Suppressor macrophage treated with lipopolysaccharide for 1 hour (primary cell): ENCODE data around the gene SPDYE4.
A peak's percentile ranks its signal among the peaks of the same experiment; 100 is the strongest.

Experiments
- DNase-seq, 3 donors: peaks; one replicate each; pipeline ENCODE4 v3.0.0-alpha.2; 2020 to 2022

SPDYE4 gene

GRCh38 chr17:8740486-8740885 lies 17.9 kb downstream of the SPDYE4 start:
- DNase-seq, result peak in 2 of 3 donors; percentile 20 to 24

GRCh38 chr17:8739097-8739496 lies 19.2 kb downstream of the SPDYE4 start:
- no peak for DNase-seq

- no peak for DNase-seq
These were observed 21.6 kb downstream of the SPDYE4 start for GRCh38 chr17:8736796-8737195.

- DNase-seq, result no peak
These were observed 22.0 kb downstream of the SPDYE4 start for GRCh38 chr17:8736362-8736761.

- no peak for DNase-seq
These were observed 22.9 kb downstream of the SPDYE4 start for GRCh38 chr17:8735336-8735939.

GRCh38 chr17:8734876-8735275 lies 23.5 kb downstream of the SPDYE4 start:
- no peak for DNase-seq

GRCh38 chr17:8732406-8733085 lies 25.8 kb downstream of the SPDYE4 start:
- DNase-seq, result no peak

GRCh38 chr17:8729860-8730259 lies 28.5 kb downstream of the SPDYE4 start:
- DNase-seq, result no peak

GRCh38 chr17:8729421-8729820 lies 28.9 kb downstream of the SPDYE4 start:
- no peak for DNase-seq

- no peak for DNase-seq
These were observed 29.4 kb downstream of the SPDYE4 start for GRCh38 chr17:8728971-8729370.

- no peak for DNase-seq
These were observed 30.0 kb downstream of the SPDYE4 start for GRCh38 chr17:8728251-8728938.

GRCh38 chr17:8726941-8727555 lies 31.3 kb downstream of the SPDYE4 start:
- DNase-seq, result peak; percentile 28 to 56 (median 37)

GRCh38 chr17:8725881-8726876 lies 32.2 kb downstream of the SPDYE4 start:
- DNase-seq, result peak in 1 of 3 donors; percentile 17

- DNase-seq, result no peak
These were observed 33.9 kb downstream of the SPDYE4 start for GRCh38 chr17:8724451-8724850.

GRCh38 chr17:8720596-8720995 lies 37.8 kb downstream of the SPDYE4 start:
- DNase-seq, result no peak

- no peak for DNase-seq
These were observed 38.8 kb downstream of the SPDYE4 start for GRCh38 chr17:8719291-8720246.

- DNase-seq, result no peak
These were observed 40.3 kb downstream of the SPDYE4 start for GRCh38 chr17:8718001-8718563.

- no peak for DNase-seq
These were observed 44.5 kb downstream of the SPDYE4 start for GRCh38 chr17:8713878-8714277.

- no peak for DNase-seq
These were observed 45.0 kb downstream of the SPDYE4 start for GRCh38 chr17:8713315-8713714.

GRCh38 chr17:8712698-8713097 lies 45.6 kb downstream of the SPDYE4 start:
- DNase-seq, result no peak

- DNase-seq, result no peak
These were observed 47.1 kb downstream of the SPDYE4 start for GRCh38 chr17:8711291-8711690.
